ENCODE results near the gene GARS1. TPM values are rescaled to one million over a fixed set of nuclear protein-coding genes. Genes with fewer than 3 reads are reported as not detected.

Gene GARS1
- total RNA-seq, 1 experiment from 2014 or later: 294 TPM

DNA sequence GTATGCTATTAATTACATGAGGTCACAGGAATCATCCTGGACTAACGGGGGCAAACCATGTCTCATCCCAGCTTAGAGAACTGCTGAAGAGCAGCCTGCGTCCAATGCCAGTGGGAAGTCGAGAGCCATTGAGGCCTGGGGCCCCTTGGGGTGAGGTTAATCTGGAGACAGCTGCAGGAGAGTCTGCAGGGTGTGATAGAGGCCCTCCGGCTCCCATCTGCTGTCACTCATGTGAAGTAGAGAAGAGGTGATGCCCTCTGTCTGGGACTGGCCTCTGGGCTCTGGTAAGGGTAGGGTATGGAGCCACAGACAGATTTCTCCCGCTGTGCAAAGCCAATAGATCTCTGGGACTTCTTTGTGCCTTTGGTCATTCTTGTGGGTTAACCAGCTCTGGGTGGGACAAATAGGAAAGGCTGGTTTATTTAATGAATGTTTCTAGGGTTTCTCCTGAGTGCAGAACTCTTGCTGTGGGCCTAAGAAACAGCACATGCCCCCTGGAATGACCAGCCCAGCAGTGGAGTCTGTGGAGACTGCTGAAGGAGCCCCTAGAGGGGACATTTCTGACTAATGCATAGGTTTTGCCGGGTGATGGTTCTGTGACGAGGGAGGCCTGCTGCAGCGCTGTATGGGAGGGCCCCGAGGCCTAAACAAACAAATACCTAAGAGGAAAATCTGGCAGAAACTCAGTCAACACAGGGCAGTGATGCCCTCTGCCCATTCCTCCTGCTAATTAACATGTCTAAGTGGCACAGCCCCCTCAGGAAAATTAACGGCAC lies 53.1 kb downstream of the GARS1 start:
- Histone ChIP-seq H3K9me3 (ENCODE audit: low read depth, low read length, poor library complexity, severe bottlenecking) (no peaks in the 10 kb centered on the region), H3K36me3 (ENCODE audit: insufficient read depth, low read length, poor library complexity, severe bottlenecking) (peaks cover 6% of the 10 kb centered on the region), H3K27ac (ENCODE audit: low read depth, low read length, poor library complexity, severe bottlenecking) (no peak overlapping the region), H3K27me3 (replicated peaks; ENCODE audit: insufficient read depth, low read depth, low read length, poor library complexity) (no peaks in the 10 kb centered on the region), H3K4me3 (ENCODE audit: low read depth, low read length, poor library complexity, severe bottlenecking) (no peak overlapping the region), H3K4me1 (ENCODE audit: insufficient read depth, low read length, poor library complexity, severe bottlenecking) (no peaks in the 10 kb centered on the region)
- BruUV-seq (replicated peaks): no TSS peak
- no peak for DNase-seq (ENCODE audit: low spot score)
- TF ChIP-seq, protein P1, sequence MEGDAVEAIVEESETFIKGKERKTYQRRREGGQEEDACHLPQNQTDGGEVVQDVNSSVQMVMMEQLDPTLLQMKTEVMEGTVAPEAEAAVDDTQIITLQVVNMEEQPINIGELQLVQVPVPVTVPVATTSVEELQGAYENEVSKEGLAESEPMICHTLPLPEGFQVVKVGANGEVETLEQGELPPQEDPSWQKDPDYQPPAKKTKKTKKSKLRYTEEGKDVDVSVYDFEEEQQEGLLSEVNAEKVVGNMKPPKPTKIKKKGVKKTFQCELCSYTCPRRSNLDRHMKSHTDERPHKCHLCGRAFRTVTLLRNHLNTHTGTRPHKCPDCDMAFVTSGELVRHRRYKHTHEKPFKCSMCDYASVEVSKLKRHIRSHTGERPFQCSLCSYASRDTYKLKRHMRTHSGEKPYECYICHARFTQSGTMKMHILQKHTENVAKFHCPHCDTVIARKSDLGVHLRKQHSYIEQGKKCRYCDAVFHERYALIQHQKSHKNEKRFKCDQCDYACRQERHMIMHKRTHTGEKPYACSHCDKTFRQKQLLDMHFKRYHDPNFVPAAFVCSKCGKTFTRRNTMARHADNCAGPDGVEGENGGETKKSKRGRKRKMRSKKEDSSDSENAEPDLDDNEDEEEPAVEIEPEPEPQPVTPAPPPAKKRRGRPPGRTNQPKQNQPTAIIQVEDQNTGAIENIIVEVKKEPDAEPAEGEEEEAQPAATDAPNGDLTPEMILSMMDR (conservative IDR thresholded peaks at IDR 0.05; ENCODE audit: low read depth, low read length): no peak
- no peak for TF ChIP-seq EZH2 (IDR thresholded peaks at IDR 0.05; ENCODE audit: borderline replicate concordance, low read depth, low read length, poor library complexity, severe bottlenecking)
- POLR2A ChIA-PET (ENCODE audit: low non-redundant PET): no interaction called here
- CTCF ChIA-PET: no interaction called here
- intact Hi-C loops (cut with micrococcal nuclease; ENCODE audit: unreplicated experiment): no loop called here

DNA sequence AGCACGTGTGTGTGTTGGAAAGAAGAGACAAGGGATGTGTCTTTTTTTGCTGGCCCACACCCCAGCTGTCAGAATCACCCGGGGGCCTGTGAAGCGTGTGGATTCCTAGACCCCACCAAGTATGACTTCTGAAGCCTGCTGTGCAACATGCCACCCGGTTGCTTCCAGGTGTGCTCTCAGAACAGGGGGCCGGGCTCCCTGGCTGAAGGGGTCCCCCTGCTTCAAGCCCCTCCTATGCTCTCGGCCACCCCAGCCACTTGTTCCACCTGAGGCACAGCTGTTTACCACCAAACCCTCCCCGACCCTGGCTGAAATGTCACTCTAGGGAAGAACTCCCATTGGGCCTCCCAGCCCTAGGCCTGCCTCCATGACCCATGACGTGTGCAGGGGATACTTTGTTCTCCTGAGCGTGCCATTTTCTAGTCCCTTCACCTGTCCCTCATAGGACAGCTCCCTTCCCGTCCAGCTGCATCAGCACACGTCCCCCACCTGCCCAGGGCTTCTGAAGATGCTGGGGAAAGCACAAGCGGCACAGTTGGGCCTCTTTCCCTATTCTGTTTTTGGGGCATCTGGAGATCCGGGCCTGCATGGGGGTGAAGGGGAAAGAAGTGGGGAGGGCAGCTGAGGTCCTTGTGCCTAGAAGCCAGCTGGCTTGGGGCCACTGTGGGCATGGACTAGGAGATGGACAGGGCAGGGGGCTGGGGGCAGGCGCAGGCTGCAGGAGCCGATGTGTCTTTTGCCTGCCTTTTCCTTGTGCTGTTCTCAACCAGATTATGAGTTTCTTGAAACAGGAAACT lies 54.3 kb downstream of the GARS1 start:
- H3K4me3 ChIP-seq (ENCODE audit: low read depth, low read length, poor library complexity, severe bottlenecking): no peak overlapping the region
- no peaks in the 10 kb centered on the region for H3K4me1 ChIP-seq (ENCODE audit: insufficient read depth, low read length, poor library complexity, severe bottlenecking)
- DNase-seq (ENCODE audit: low spot score): no peak
- BruUV-seq (replicated peaks): no TSS peak
- H3K27me3 ChIP-seq (replicated peaks; ENCODE audit: insufficient read depth, low read depth, low read length, poor library complexity): no peaks in the 10 kb centered on the region
- TF ChIP-seq, protein P1 (conservative IDR thresholded peaks at IDR 0.05; ENCODE audit: low read depth, low read length): no peak
- no peak for TF ChIP-seq EZH2 (IDR thresholded peaks at IDR 0.05; ENCODE audit: borderline replicate concordance, low read depth, low read length, poor library complexity, severe bottlenecking)
- intact Hi-C loops (cut with micrococcal nuclease; ENCODE audit: unreplicated experiment): no loop called here
- no peaks in the 10 kb centered on the region for H3K9me3 ChIP-seq (ENCODE audit: low read depth, low read length, poor library complexity, severe bottlenecking)
- H3K27ac ChIP-seq (ENCODE audit: low read depth, low read length, poor library complexity, severe bottlenecking): no peak overlapping the region
- POLR2A ChIA-PET (ENCODE audit: low non-redundant PET): no interaction called here
- CTCF ChIA-PET: no interaction called here
- H3K36me3 ChIP-seq (ENCODE audit: insufficient read depth, low read length, poor library complexity, severe bottlenecking): no peaks in the 10 kb centered on the region

DNA sequence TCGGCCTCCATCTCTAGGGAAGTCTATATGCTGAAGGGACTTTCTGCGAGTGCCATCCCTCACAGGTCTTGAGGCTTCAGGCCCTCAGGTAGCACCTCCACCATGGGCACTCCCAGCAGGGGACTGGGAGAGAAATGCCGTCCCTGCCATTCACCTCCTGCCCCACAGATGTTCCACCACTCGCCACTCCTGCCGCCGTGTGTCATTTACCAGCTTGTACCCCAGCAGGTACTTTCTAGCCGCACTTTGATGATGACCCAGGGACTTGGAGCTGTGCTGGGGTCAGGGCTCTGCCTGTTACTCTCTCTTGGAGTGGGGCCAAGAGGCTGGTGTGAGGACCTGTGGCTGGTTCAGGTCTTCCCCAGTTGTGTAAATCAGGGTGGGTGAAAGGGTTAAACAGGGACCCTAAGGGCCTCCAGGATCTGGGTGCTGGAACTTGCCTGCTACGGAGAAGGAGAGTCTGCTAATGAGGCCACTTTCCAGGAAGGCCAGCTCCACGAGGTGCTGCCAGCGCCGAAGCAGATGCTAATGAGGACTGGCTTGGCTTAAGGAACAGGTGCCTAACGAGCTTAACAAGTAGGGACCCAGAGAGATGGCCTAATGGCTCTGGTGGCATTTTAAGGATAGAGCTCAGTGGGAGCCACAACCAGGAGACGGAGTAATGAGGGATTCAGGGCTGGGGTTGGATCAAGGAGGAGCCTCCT lies 55.2 kb downstream of the GARS1 start:
- no TSS peak for BruUV-seq (replicated peaks)
- CTCF ChIA-PET: no interaction called here
- no peak for TF ChIP-seq EZH2 (IDR thresholded peaks at IDR 0.05; ENCODE audit: borderline replicate concordance, low read depth, low read length, poor library complexity, severe bottlenecking)
- TF ChIP-seq, protein P1 (conservative IDR thresholded peaks at IDR 0.05; ENCODE audit: low read depth, low read length): no peak
- Histone ChIP-seq H3K4me3 (ENCODE audit: low read depth, low read length, poor library complexity, severe bottlenecking) (no peak overlapping the region), H3K9me3 (ENCODE audit: low read depth, low read length, poor library complexity, severe bottlenecking) (no peaks in the 10 kb centered on the region), H3K27ac (ENCODE audit: low read depth, low read length, poor library complexity, severe bottlenecking) (no peak overlapping the region), H3K27me3 (replicated peaks; ENCODE audit: insufficient read depth, low read depth, low read length, poor library complexity) (no peaks in the 10 kb centered on the region), H3K4me1 (ENCODE audit: insufficient read depth, low read length, poor library complexity, severe bottlenecking) (no peaks in the 10 kb centered on the region), H3K36me3 (ENCODE audit: insufficient read depth, low read length, poor library complexity, severe bottlenecking) (no peaks in the 10 kb centered on the region)
- POLR2A ChIA-PET (ENCODE audit: low non-redundant PET): no interaction called here
- intact Hi-C loops (cut with micrococcal nuclease; ENCODE audit: unreplicated experiment): no loop called here
- DNase-seq (ENCODE audit: low spot score): no peak

Measured in A673 (cell line).